GM23248 (cell line): ENCODE measurements around the gene SPTLC3.

Source experiments
- EZH2 ChIP-seq: fragments of 200-600 bp; sonication (generic); IDR thresholded peaks from 2 replicates; pipeline ENCODE4 v1.6.1; 2018; ENCODE audit warnings: antibody characterized with exemption, mild to moderate bottlenecking; ENCODE audit not compliant: insufficient read depth, poor library complexity, severe bottlenecking
- EZH2phosphoT487 ChIP-seq: fragments of 200-600 bp; sonication (generic); IDR thresholded peaks from 2 replicates; pipeline ENCODE4 v1.6.1; 2018; ENCODE audit warnings: antibody characterized with exemption, moderate library complexity, mild to moderate bottlenecking, low read depth; ENCODE audit not compliant: insufficient read depth

DNA sequence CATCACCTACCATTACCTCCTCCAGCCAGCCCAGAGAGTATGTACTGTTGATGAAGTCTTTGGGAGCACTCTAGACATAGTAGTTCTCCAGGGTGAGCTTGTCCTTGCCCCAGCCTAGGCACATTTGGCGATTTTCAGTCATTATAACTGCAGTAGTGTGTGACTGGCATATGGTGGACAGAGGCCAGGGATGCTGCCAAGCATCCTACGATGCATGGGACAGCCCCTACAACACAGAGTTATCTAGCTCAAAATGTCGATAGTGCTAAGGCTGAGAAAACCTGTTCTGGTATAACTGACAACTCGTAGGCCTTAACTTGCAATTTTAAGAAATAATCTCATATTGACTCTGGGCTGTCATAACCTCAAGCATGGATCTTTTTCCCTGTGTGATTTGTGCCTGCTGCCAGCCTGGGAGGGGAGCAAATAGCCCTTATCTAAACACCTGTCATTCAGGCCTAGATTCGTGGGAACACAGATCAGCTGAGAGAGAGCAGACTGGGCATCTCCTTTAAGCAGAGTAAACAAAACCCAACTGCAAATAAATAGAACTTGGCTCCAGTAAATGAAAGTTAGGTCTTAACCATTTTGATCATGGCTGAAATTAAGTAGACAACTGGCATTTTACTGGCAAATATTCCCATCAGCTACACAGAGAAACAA is 102.6 kb downstream of the SPTLC3 start:
- TF ChIP-seq EZH2phosphoT487 (no peak), EZH2 (no peak)
